ENCODE data around the gene KLRF1.
"Not testable (repeated sequence)": the region's sequence is repeated elsewhere in the genome, so short reads cannot be mapped to it uniquely, and the experiment has no call there.

The KLRF1 gene

DNA sequence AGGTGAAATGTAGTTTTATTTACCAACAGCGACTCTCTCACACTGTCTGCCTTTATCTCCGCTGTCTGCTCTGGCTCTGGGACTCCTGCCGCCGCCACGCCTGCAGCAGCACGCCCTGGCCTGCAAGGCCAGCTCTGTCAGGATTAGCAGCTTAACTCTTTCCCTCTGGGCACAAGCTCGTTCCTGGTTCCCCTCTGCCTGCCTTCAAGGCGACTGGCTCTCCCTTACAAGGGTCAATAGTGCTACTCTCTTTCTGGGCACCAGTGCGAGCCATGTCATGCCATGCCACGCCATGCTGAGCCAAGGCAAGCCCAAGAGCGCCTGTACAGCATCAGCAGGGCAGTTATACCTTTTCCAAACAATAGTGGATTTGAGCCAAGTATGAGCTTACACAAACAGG is 45.5 kb downstream of the KLRF1 start:
- FAIRE-seq (no peak), DNase-seq (ENCODE audit: insufficient read length) (no peak)

DNA sequence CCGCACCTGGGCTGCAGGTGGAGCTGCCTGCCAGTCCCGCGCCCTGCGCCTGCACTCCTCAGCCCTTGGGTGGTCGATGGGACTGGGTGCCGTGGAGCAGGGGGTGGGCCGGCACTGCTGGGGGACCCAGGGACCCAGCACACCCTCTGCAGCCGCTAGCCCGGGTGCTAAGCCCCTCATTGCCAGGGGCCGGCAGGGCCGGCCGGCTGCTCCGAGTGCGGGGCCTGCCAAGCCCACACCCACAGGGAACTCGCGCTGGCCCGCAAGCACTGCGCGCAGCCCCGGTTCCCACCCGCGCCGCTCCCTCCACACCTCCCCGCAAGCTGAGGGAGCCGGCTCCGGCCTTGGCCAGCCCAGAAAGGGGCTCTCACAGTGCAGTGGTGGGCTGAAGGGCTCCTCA is 48.8 kb downstream of the KLRF1 start:
- DNase-seq (ENCODE audit: insufficient read length); FAIRE-seq: not testable (repeated sequence)

More for the DNA sequence above, 45.5 kb downstream of the KLRF1 start:
- TF ChIP-seq POLR2A (IDR thresholded peaks at IDR 0.05; ENCODE audit: low read depth, low read length) (no peak), TAF1 (IDR thresholded peaks at IDR 0.05; ENCODE audit: borderline replicate concordance, low read depth, low read length) (no peak), POLR2AphosphoS5 (IDR thresholded peaks at IDR 0.05; ENCODE audit: low read depth, low read length) (no peak)

DNA sequence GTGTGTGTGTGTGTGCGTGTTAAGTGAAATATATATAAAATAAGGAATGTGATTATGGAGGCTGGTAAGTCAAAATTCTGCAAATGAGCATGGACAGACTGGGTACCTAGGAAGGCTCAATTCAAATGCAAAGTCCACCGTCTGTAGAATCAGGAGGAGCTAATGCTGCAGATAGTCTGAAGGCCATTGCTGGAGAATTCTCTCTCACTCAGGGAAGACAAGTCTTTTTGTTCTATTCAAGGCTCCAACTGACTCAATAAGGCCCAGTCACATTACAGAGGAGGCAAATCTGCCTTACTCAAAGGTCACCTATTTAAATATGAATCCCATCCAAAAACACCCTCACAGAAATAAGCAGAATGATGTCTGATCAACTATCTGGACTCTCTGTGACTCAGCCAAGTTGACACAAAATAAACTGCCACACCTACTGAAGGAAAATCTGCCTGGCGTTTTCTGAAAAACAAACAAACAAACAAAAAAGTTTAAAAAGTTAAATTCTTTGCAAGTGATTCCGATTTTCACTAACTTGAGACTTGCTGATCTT is 53.3 kb downstream of the KLRF1 start:
- no peak for TF ChIP-seq POLR2A (IDR thresholded peaks at IDR 0.05; ENCODE audit: low read depth, low read length)
- no peak for TF ChIP-seq POLR2AphosphoS5 (IDR thresholded peaks at IDR 0.05; ENCODE audit: low read depth, low read length)
- TF ChIP-seq TAF1 (IDR thresholded peaks at IDR 0.05; ENCODE audit: borderline replicate concordance, low read depth, low read length) = no peak
- DNase-seq (ENCODE audit: insufficient read length) = no peak
- no peak for FAIRE-seq

DNA sequence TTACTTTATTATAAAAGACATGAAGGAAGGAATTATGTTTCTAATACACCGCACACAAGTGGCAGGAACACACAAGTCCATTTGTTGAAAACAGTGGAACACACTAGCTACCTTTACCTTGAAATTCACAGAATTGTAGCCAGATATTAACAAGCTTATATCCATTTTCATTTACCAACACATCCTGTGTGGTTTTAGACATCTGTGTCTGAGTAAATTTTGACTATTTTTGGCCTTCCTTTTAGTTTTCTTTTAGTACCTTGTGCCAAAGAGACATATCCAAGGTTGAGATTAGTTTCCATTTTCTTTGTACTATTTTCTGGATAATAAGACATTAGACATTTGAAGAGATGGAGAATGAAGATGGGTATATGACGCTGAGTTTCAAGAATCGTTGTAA is 54.0 kb downstream of the KLRF1 start, which contains the start of gene KLRF2:
Gene KLRF2, plus strand, starts transcription at position 244 of the 400 bp plus-strand sequence. Its CDS starts 107 bp downstream, at position 351.
- no peak for DNase-seq (ENCODE audit: insufficient read length)

DNA sequence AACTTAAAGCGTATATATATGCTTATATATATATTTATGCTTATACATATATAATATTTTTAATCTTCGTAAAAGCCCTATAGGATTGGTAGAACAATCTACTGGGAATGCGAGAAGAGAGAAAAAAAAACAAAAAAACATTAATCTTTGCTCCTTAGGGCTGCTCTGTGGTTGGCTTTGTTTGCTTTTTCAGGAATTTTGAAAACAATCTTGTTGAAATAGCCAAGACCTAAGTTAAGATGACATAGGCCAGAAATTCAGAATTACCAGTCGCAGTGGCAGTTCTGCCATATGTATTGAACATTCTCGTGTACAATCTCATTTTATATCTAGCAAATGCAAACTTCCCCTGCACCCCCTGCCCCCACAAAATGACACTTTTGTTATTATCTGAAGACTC is 54.7 kb downstream of the KLRF1 start:
- TF ChIP-seq TAF1 (IDR thresholded peaks at IDR 0.05; ENCODE audit: borderline replicate concordance, low read depth, low read length) (no peak), POLR2A (IDR thresholded peaks at IDR 0.05; ENCODE audit: low read depth, low read length) (no peak), POLR2AphosphoS5 (IDR thresholded peaks at IDR 0.05; ENCODE audit: low read depth, low read length) (no peak)
- FAIRE-seq (no peak), DNase-seq (ENCODE audit: insufficient read length) (no peak)

More for the DNA sequence above, 54.0 kb downstream of the KLRF1 start, which contains the start of gene KLRF2:
- FAIRE-seq = no peak
- TF ChIP-seq POLR2AphosphoS5 (IDR thresholded peaks at IDR 0.05; ENCODE audit: low read depth, low read length) = no peak
- TF ChIP-seq TAF1 (IDR thresholded peaks at IDR 0.05; ENCODE audit: borderline replicate concordance, low read depth, low read length) = no peak
- no peak for TF ChIP-seq POLR2A (IDR thresholded peaks at IDR 0.05; ENCODE audit: low read depth, low read length)

DNA sequence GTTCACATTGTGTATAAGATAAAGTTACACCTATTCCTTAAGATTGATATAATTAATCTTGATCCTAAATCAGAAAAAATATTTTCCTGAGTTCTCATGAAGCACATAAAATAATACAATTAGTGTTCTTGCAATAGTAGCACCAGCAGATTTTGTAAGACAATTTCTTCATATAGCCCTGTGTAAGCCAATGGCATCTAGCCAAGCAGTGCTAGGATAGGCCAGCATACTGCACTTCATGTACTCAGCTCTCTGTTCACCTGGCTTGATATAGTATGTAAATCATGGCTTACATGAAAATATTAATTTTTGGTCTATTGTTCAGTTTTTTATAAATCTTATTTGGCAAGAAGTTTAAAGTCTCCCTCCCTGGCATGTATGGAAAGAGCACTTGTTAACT is 55.9 kb downstream of the KLRF1 start:
- TF ChIP-seq POLR2AphosphoS5 (IDR thresholded peaks at IDR 0.05; ENCODE audit: low read depth, low read length) (no peak), TAF1 (IDR thresholded peaks at IDR 0.05; ENCODE audit: borderline replicate concordance, low read depth, low read length) (no peak), POLR2A (IDR thresholded peaks at IDR 0.05; ENCODE audit: low read depth, low read length) (no peak)
- FAIRE-seq (no peak), DNase-seq (ENCODE audit: insufficient read length) (no peak)

DNA sequence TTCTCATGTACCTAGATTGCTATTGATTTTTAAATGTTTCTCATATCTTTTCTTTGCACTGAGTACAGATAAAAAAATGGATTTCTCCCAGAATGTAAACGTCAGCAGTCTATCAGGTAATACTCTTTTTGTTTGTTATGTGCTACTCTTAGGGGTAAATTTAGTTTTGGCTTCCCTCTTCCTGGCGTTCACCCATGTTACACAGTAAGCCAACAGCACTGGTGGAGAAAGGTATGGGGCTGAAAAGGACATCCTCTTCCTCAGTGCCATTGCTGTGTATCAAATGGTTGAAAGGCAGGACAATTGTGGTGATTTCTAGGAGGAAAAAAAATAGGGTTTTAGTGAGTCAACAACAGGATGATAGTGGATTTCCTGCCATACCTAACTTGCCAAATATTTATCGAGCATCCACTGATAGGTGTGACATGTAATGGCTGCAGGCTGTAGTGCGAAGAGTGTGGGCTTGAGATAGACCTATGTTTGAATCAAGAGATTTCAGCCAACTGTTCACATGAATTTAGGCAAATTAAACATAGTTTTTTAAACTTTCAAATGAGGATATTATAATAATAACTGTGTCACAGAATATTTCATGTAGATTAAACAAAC is 61.5 kb downstream of the KLRF1 start:
- FAIRE-seq = no peak
- no peak for DNase-seq (ENCODE audit: insufficient read length)
- no peak for TF ChIP-seq TAF1 (IDR thresholded peaks at IDR 0.05; ENCODE audit: borderline replicate concordance, low read depth, low read length)
- TF ChIP-seq POLR2A (IDR thresholded peaks at IDR 0.05; ENCODE audit: low read depth, low read length) = no peak
- no peak for TF ChIP-seq POLR2AphosphoS5 (IDR thresholded peaks at IDR 0.05; ENCODE audit: low read depth, low read length)
